ENCODE results near the gene AHCY.
"Not testable (repeated sequence)": the region's sequence is repeated elsewhere in the genome, so short reads cannot be mapped to it uniquely, and the experiment has no call there.

The AHCY gene

DNA sequence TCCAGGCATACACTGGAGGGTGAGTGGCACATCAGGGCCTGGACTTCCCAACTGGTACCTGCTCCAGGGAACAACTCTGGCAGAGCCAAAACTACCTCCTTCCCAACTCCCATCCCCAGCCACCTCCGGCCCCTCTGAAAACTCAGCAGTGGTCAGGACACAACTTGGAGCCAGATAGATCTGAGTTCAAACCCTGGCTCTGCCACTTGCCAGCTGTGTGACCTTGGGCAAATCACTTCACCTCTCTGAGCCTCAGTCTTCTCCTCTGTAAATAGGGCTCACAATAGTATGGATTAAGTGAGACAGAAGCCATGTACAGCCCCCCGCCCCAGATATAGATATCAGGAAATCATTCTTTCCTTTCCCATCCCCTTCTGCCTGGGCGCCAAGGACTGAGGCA is 10.7 kb downstream of the AHCY start:
- in situ Hi-C loops (cut with MboI; ENCODE audit: low sequenced_read_pairs, unreplicated experiment), result no loop called here
- DNase-seq (ENCODE audit: low spot score), result no peak

DNA sequence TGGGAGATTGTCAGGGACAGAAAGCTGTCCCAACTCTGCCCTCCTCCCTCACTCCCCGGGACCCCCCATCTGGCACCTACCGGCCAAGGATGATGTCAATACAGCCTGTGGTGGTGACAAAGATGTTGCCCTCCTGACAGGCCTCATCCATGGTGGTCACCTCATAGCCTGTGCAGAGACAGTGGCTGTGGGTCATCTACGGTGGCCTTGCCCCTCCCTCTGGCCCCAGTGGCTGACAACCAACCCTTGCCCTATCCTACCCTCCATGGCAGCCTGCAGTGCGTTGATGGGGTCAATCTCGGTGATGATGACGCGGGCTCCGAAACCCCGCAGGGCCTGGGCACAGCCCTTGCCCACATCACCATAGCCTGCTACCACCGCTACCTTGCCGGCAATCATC is 12.7 kb downstream of the AHCY start:
- DNase-seq (ENCODE audit: low spot score), result no peak
- TF ChIP-seq, protein P1, sequence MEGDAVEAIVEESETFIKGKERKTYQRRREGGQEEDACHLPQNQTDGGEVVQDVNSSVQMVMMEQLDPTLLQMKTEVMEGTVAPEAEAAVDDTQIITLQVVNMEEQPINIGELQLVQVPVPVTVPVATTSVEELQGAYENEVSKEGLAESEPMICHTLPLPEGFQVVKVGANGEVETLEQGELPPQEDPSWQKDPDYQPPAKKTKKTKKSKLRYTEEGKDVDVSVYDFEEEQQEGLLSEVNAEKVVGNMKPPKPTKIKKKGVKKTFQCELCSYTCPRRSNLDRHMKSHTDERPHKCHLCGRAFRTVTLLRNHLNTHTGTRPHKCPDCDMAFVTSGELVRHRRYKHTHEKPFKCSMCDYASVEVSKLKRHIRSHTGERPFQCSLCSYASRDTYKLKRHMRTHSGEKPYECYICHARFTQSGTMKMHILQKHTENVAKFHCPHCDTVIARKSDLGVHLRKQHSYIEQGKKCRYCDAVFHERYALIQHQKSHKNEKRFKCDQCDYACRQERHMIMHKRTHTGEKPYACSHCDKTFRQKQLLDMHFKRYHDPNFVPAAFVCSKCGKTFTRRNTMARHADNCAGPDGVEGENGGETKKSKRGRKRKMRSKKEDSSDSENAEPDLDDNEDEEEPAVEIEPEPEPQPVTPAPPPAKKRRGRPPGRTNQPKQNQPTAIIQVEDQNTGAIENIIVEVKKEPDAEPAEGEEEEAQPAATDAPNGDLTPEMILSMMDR (IDR thresholded peaks at IDR 0.05; ENCODE audit: borderline replicate concordance, control extremely low read depth, extremely low read depth, insufficient read depth, missing control alignments), result no peak
- in situ Hi-C loops (cut with MboI; ENCODE audit: low sequenced_read_pairs, unreplicated experiment), result no loop called here

More for the DNA sequence above, 10.7 kb downstream of the AHCY start:
- TF ChIP-seq, protein P1 (IDR thresholded peaks at IDR 0.05; ENCODE audit: borderline replicate concordance, control extremely low read depth, extremely low read depth, insufficient read depth, missing control alignments), result no peak

DNA sequence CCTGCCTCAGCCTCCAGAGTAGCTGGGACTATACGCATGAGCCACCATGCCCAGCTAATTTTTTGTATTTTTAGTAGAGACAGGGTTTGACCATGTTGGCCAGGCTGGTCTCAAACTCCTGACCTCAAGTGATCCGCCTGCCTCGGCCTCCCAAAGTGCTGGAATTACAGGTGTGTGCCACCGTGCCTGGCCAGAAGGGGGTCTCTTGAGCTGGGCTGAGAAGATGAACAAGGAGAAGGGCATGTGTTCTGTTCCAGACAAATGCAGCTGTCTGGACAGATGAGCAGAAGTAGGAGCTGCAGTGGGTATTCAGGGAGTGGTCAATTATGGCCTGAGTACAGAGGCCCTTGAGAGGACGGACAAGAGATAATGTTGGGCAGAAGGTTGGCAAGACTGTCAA is 15.7 kb downstream of the AHCY start:
- in situ Hi-C loops (cut with MboI; ENCODE audit: low sequenced_read_pairs, unreplicated experiment); DNase-seq (ENCODE audit: low spot score): not testable (repeated sequence)

DNA sequence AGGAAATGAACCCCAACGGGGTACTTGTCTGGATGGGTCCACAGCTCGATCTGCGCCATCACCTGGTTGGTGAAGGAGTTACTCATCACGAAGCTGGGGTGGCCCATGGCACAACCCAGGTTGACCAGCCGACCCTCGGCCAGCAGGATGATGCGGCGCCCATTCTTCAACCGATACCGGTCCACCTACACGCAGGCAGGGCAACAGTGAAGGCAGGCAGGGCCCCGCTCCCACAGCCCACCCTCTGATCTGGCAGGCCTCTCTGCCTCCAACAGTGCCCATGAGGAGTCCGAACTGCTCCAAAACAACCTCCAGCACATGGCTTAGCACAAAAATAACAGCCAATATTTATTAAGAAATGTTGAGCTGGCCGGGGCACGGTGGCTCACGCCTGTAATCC is 17.7 kb downstream of the AHCY start:
- TF ChIP-seq, protein P1 (IDR thresholded peaks at IDR 0.05; ENCODE audit: borderline replicate concordance, control extremely low read depth, extremely low read depth, insufficient read depth, missing control alignments), result no peak
- in situ Hi-C loops (cut with MboI; ENCODE audit: low sequenced_read_pairs, unreplicated experiment), result no loop called here

DNA sequence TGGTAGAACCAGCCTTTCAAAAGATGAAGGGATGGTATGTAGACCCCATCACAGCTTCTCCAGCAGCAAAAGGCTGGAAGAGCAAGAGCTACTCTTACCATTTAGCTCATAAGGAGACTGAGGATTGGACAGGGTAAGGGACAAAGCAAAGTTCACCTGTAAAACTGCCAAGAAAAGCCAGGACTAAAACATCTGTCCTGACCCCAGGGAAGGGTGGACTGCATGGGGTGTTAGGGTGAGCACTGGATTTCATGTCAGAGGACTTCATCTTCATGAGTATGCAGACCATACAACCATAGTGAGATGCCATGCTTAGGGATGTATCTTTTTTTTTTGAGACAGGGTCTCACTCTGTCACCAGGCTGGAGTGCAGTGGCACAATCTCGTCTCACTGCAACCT is 19.3 kb downstream of the AHCY start:
- TF ChIP-seq, protein P1 (IDR thresholded peaks at IDR 0.05; ENCODE audit: borderline replicate concordance, control extremely low read depth, extremely low read depth, insufficient read depth, missing control alignments), result no peak
- no peak for DNase-seq (ENCODE audit: low spot score)
- in situ Hi-C loops (cut with MboI; ENCODE audit: low sequenced_read_pairs, unreplicated experiment), result no loop called here

More for the DNA sequence above, 17.7 kb downstream of the AHCY start:
- no peak for DNase-seq (ENCODE audit: low spot score)

DNA sequence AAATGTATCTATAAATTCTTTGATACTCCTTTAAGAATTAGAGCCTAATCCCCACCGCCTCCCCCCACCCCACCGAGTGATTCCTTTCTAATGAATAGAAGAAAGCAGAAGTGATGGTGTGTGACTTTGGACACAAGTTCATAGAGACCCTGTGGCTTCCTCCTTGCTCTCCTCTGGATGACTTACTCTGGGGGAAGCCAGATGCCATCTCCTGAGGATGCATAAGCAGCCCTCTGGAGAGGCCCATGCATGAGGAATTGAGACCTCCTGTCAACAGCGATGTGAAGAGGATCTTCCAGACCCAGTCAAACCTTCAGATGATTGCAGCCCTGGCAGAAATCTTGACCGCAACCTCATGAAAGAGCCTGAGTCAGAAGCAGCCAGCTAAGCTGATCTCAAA is 21.1 kb downstream of the AHCY start:
- in situ Hi-C loops (cut with MboI; ENCODE audit: low sequenced_read_pairs, unreplicated experiment), result no loop called here
- TF ChIP-seq, protein P1 (IDR thresholded peaks at IDR 0.05; ENCODE audit: borderline replicate concordance, control extremely low read depth, extremely low read depth, insufficient read depth, missing control alignments), result no peak
- no peak for DNase-seq (ENCODE audit: low spot score)

DNA sequence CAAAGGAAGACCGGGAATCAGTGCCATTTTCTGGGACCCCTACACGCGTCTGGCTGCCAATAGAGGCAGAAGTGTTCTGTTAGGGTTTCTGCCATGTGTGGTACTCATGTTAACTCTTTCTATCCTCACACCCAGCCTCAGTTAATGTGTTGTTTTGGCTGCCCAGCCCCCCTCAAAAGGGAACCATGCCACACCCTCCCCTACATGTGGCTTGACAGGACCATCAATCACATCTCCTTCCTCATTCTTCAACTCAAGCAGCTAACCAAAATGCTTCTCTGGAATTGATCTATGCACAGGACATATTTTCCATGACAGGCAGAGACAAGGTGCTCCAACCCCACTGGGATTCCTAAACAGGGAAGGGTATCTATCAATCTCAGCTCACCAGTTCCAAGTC is 22.0 kb downstream of the AHCY start:
- TF ChIP-seq, protein P1 (IDR thresholded peaks at IDR 0.05; ENCODE audit: borderline replicate concordance, control extremely low read depth, extremely low read depth, insufficient read depth, missing control alignments), result no peak
- DNase-seq (ENCODE audit: low spot score), result no peak
- in situ Hi-C loops (cut with MboI; ENCODE audit: low sequenced_read_pairs, unreplicated experiment), result no loop called here

Measured in GM13976 (cell line).